ENCODE results near the gene MYH7B. TPM values are rescaled to one million over a fixed set of nuclear protein-coding genes. Genes with fewer than 3 reads are reported as not detected.

The MYH7B gene
- total RNA-seq, 1 experiment from 2014 or later = 0.74 TPM

- POLR2A ChIA-PET = no interaction called here
- RAD21 ChIA-PET (ENCODE audit: low non-redundant PET in 1 of 2, low total read pairs in 2 of 2, uncharacterized antibody in 2 of 2, unreplicated experiment in 2 of 2) = no interaction called here
These were observed 6.5 kb upstream of the MYH7B start for GRCh38 chr20:34949120-34949519.

DNA sequence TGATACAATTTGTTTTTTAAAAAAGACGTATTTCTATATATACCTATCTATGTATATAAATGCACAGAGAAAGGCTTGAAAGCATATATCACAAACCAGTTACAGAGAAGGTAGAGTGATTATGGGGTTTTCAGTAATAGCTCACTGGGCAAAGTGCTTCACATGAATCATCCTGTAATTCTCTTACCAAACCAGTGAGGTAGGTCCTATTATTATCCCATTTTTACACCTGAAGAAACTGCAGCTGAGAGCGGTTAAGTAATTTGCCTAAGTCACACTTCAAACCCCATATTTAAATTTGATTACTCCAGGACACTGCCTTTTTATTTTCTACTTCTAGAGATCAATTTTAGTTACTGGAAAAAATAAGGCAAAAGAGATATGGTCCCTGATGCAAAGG, 4.4 kb upstream of the MYH7B start:
- ChIA-PET RAD21 (ENCODE audit: low non-redundant PET in 1 of 2, low total read pairs in 2 of 2, uncharacterized antibody in 2 of 2, unreplicated experiment in 2 of 2) (no interaction called here), POLR2A (no interaction called here), CTCF (interaction anchor here (0.9 kb wide), 1 partner anchor 77 kb away, joined by 3 read pairs; no protein-coding TSS in a partner anchor)
- H3K9ac ChIP-seq (ENCODE audit: low read length) = no peak overlapping the region
- H3K4me1 ChIP-seq (ENCODE audit: control insufficient read depth in 1 of 2, insufficient read depth in 2 of 2, low read length in 2 of 2) = peaks cover 6 to 15% of the 10 kb centered on the region in 2 experiments
- no TSS peak for BruUV-seq (replicated peaks)
- no peak overlapping the region for H2AFZ ChIP-seq (ENCODE audit: low read depth, low read length, poor library complexity, severe bottlenecking)
- H4K20me1 ChIP-seq (ENCODE audit: insufficient read depth) = no peaks in the 10 kb centered on the region
- no peak overlapping the region for H3K27ac ChIP-seq (ENCODE audit: low read depth, low read length)
- H3K27me3 ChIP-seq (ENCODE audit: insufficient read depth, low read length) = no peaks in the 10 kb centered on the region
- peaks cover 14 to 24% of the 10 kb centered on the region in 2 experiments; a peak in 3 of 4 replicates for H3K36me3 ChIP-seq (ENCODE audit: control insufficient read depth in 1 of 2, insufficient read depth in 2 of 2, low read length in 2 of 2)
- H3K4me2 ChIP-seq (ENCODE audit: low read length) = no peak overlapping the region
- H3K79me2 ChIP-seq (ENCODE audit: insufficient read depth, low read length) = peaks cover 15% of the 10 kb centered on the region
- no peaks in the 10 kb centered on the region for H3K9me2 ChIP-seq (ENCODE audit: insufficient read depth)
- no peak overlapping the region for H3K4me3 ChIP-seq (replicated peaks in 1 of 2; ENCODE audit: low read depth in 1 of 2, low read length in 2 of 2)
- no peaks in the 10 kb centered on the region for H3K9me3 ChIP-seq (ENCODE audit: control insufficient read depth in 1 of 2, insufficient read depth in 1 of 2, low read depth in 1 of 2, low read length in 2 of 2)
- DNase-seq (ENCODE audit: low read depth, low spot score) = no peak
- ATAC-seq = no peak
- intact Hi-C loops (cut with micrococcal nuclease) = no loop called here
- TF ChIP-seq POLR2AphosphoS5 (IDR thresholded peaks at IDR 0.05; ENCODE audit: low read depth, low read length) (no peak), FOSL1 (IDR thresholded peaks at IDR 0.05; ENCODE audit: low read depth) (no peak), CEBPB (IDR thresholded peaks at IDR 0.05; ENCODE audit: low read depth) (no peak), POLR2A (IDR thresholded peaks at IDR 0.05; ENCODE audit: borderline replicate concordance, extremely low read depth, insufficient read depth, insufficient read length) (no peak), CBX3 (IDR thresholded peaks at IDR 0.05; ENCODE audit: low read depth) (no peak), EGR1 (IDR thresholded peaks at IDR 0.05; ENCODE audit: low read depth) (no peak), TCF7L2 (IDR thresholded peaks at IDR 0.05; ENCODE audit: borderline replicate concordance, extremely low read depth, insufficient read depth, insufficient read length) (no peak), ZNF274 (IDR thresholded peaks at IDR 0.05; ENCODE audit: low read depth, low read length) (no peak)
- TF ChIP-seq, protein P1, sequence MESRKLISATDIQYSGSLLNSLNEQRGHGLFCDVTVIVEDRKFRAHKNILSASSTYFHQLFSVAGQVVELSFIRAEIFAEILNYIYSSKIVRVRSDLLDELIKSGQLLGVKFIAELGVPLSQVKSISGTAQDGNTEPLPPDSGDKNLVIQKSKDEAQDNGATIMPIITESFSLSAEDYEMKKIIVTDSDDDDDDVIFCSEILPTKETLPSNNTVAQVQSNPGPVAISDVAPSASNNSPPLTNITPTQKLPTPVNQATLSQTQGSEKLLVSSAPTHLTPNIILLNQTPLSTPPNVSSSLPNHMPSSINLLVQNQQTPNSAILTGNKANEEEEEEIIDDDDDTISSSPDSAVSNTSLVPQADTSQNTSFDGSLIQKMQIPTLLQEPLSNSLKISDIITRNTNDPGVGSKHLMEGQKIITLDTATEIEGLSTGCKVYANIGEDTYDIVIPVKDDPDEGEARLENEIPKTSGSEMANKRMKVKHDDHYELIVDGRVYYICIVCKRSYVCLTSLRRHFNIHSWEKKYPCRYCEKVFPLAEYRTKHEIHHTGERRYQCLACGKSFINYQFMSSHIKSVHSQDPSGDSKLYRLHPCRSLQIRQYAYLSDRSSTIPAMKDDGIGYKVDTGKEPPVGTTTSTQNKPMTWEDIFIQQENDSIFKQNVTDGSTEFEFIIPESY (IDR thresholded peaks at IDR 0.05; ENCODE audit: extremely low read depth, insufficient replicate concordance, low read length) = no peak
- TF ChIP-seq, protein P2, sequence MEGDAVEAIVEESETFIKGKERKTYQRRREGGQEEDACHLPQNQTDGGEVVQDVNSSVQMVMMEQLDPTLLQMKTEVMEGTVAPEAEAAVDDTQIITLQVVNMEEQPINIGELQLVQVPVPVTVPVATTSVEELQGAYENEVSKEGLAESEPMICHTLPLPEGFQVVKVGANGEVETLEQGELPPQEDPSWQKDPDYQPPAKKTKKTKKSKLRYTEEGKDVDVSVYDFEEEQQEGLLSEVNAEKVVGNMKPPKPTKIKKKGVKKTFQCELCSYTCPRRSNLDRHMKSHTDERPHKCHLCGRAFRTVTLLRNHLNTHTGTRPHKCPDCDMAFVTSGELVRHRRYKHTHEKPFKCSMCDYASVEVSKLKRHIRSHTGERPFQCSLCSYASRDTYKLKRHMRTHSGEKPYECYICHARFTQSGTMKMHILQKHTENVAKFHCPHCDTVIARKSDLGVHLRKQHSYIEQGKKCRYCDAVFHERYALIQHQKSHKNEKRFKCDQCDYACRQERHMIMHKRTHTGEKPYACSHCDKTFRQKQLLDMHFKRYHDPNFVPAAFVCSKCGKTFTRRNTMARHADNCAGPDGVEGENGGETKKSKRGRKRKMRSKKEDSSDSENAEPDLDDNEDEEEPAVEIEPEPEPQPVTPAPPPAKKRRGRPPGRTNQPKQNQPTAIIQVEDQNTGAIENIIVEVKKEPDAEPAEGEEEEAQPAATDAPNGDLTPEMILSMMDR (IDR thresholded peaks at IDR 0.05 in 2 of 3, conservative IDR thresholded peaks at IDR 0.05 in 1 of 3; ENCODE audit: borderline replicate concordance in 1 of 3, insufficient read depth in 1 of 3, low read depth in 2 of 3, low read length in 2 of 3) = no peak

More at GRCh38 chr20:34949120-34949519, 6.5 kb upstream of the MYH7B start:
- ATAC-seq (no peak), DNase-seq (ENCODE audit: low read depth, low spot score) (no peak)
- Histone ChIP-seq H4K20me1 (ENCODE audit: insufficient read depth) (no peaks in the 10 kb centered on the region), H3K79me2 (ENCODE audit: insufficient read depth, low read length) (peaks cover 6% of the 10 kb centered on the region), H3K4me1 (ENCODE audit: control insufficient read depth in 1 of 2, insufficient read depth in 2 of 2, low read length in 2 of 2) (peaks cover 0 to 3% of the 10 kb centered on the region in 2 experiments; a peak in 1 of 4 replicates), H3K27me3 (ENCODE audit: insufficient read depth, low read length) (no peaks in the 10 kb centered on the region), H3K27ac (ENCODE audit: low read depth, low read length) (no peak overlapping the region), H3K4me3 (replicated peaks in 1 of 2; ENCODE audit: low read depth in 1 of 2, low read length in 2 of 2) (no peak overlapping the region), H3K9me2 (ENCODE audit: insufficient read depth) (no peaks in the 10 kb centered on the region), H3K36me3 (ENCODE audit: control insufficient read depth in 1 of 2, insufficient read depth in 2 of 2, low read length in 2 of 2) (peaks cover 14 to 37% of the 10 kb centered on the region in 2 experiments; a peak in 3 of 4 replicates), H3K9me3 (ENCODE audit: control insufficient read depth in 1 of 2, insufficient read depth in 1 of 2, low read depth in 1 of 2, low read length in 2 of 2) (no peaks in the 10 kb centered on the region), H2AFZ (ENCODE audit: low read depth, low read length, poor library complexity, severe bottlenecking) (no peak overlapping the region), H3K4me2 (ENCODE audit: low read length) (no peak overlapping the region), H3K9ac (ENCODE audit: low read length) (no peak overlapping the region)
- CTCF ChIA-PET = no interaction called here
- intact Hi-C loops (cut with micrococcal nuclease) = no loop called here
- BruUV-seq (replicated peaks) = no TSS peak
- TF ChIP-seq SIN3A (IDR thresholded peaks at IDR 0.05; ENCODE audit: low read depth) (no peak), TCF7L2 (IDR thresholded peaks at IDR 0.05; ENCODE audit: borderline replicate concordance, extremely low read depth, insufficient read depth, insufficient read length) (no peak), JUND (IDR thresholded peaks at IDR 0.05) (no peak)
